Fibroblast of the aortic adventitia (primary cell): ENCODE measurements around the gene SAA1. TPM values are rescaled to one million over a fixed set of nuclear protein-coding genes. Genes with fewer than 3 reads are reported as not detected.

Experiments used
- DNase-seq: peaks from one replicate; pipeline ENCODE4 v3.0.0-alpha.2; 2010; ENCODE audit warnings: low read depth
- H3K4me3 ChIP-seq: 2 replicates; pipeline ENCODE4 v1.5.1; 2011; ENCODE audit warnings: low read depth, mild to moderate bottlenecking, control low read depth, low read length, moderate library complexity
- total RNA-seq: library from RNA; depleted of rRNA; stranded (reverse); fragments of >200 nt; gene quantifications from 2 replicates; pipeline ENCODE4 v1.2.3, GENCODE V29; 2012; ENCODE audit warnings: low replicate concordance
- TF ChIP-seq, protein P1 (sequence below): IDR thresholded peaks from 2 replicates; pipeline ENCODE4 v1.5.1; 2011; ENCODE audit warnings: mild to moderate bottlenecking, low read length, control low read depth, inconsistent platforms; ENCODE audit not compliant: insufficient read depth

The SAA1 gene
- total RNA-seq, 1 donor, result not detected

DNA sequence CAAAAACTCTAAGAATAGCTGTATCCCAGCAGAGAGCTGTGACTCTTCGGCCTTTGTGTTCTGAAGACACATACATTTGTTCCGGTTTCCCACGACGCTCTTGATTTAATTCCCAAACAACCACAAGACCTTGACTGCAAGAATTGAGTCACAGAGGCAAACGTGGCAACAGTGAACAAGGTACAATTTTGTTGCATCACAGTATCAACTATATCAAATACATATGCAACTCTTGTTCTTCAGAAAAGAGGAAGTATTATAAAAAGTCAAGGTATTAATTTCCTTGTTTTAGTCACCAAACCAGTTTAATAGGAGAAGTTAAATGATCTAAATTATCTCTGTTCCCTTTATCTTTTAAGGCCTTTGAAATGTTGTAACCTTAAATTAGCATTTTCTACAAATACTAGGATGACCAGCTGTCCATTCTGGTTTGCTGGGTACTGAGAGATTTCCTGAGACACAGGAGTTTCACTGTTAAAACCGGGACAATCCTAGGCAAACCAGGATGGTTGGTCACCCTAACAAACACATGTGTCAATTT lies 44.8 kb downstream of the SAA1 start:
- TF ChIP-seq, protein P1, sequence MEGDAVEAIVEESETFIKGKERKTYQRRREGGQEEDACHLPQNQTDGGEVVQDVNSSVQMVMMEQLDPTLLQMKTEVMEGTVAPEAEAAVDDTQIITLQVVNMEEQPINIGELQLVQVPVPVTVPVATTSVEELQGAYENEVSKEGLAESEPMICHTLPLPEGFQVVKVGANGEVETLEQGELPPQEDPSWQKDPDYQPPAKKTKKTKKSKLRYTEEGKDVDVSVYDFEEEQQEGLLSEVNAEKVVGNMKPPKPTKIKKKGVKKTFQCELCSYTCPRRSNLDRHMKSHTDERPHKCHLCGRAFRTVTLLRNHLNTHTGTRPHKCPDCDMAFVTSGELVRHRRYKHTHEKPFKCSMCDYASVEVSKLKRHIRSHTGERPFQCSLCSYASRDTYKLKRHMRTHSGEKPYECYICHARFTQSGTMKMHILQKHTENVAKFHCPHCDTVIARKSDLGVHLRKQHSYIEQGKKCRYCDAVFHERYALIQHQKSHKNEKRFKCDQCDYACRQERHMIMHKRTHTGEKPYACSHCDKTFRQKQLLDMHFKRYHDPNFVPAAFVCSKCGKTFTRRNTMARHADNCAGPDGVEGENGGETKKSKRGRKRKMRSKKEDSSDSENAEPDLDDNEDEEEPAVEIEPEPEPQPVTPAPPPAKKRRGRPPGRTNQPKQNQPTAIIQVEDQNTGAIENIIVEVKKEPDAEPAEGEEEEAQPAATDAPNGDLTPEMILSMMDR, result no peak
- no peak for DNase-seq
- no peak overlapping the region for H3K4me3 ChIP-seq

GRCh38 chr11:18312012-18312411 lies 45.9 kb downstream of the SAA1 start:
- TF ChIP-seq, protein P1, result no peak
- no peak overlapping the region for H3K4me3 ChIP-seq
- peak; percentile 76 for DNase-seq

GRCh38 chr11:18312663-18313420 lies 46.8 kb downstream of the SAA1 start:
- peak; percentile 70 for DNase-seq
- H3K4me3 ChIP-seq, result no peak overlapping the region
- TF ChIP-seq, protein P1, result no peak

DNA sequence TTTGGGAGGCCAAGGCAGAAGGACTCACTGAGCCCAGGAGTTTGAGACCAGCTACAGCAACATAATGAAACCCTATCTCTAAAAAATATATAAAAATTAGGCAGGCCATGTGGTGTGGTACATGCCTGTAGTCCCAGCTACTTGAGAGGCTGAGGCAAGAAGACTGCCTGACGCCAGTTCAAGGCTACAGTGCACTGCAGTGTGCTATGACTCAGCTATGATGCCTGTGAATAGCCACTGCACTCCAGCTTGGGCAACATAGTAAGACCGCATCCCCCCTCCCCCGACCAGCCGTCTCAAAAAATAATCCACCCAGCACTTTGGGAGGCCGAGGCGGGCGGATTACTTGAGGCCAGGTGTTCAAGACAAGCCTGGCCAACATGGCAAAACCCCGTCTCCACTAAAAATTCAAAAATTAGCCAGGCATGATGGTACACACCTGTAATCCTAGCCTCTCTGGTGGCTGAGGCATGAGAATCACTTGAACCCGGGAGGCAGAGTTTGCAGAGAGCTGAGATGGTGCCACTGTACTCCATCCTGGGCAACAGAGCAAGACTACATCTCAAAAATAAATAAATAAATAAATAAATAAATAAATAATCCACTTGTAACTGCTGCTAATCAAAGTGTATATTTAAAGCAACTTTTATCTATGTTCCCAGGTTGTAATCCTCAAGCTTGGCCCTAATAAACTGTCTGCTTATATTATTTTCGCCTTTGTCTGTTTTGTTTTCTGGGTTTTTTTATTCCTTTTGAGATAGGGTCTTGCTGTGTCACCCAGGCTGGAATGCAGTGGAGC lies 48.1 kb downstream of the SAA1 start:
- TF ChIP-seq, protein P1, result no peak
- DNase-seq, result no peak
- H3K4me3 ChIP-seq, result no peak overlapping the region

- TF ChIP-seq, protein P1, result no peak
- H3K4me3 ChIP-seq, result no peak overlapping the region
- peak; percentile 58 for DNase-seq
Observed at GRCh38 chr11:18314784-18315523, 48.9 kb downstream of the SAA1 start.

- H3K4me3 ChIP-seq, result no peak overlapping the region
- TF ChIP-seq, protein P1, result no peak
- DNase-seq, result no peak
Observed at GRCh38 chr11:18315893-18316292, 49.8 kb downstream of the SAA1 start.
